ENCODE measurements around the gene CCDC13. TPM values are rescaled to one million over a fixed set of nuclear protein-coding genes. Genes with fewer than 3 reads are reported as not detected.

The CCDC13 gene
- total RNA-seq, 1 experiment from 2014 or later, result 2.3 TPM

DNA sequence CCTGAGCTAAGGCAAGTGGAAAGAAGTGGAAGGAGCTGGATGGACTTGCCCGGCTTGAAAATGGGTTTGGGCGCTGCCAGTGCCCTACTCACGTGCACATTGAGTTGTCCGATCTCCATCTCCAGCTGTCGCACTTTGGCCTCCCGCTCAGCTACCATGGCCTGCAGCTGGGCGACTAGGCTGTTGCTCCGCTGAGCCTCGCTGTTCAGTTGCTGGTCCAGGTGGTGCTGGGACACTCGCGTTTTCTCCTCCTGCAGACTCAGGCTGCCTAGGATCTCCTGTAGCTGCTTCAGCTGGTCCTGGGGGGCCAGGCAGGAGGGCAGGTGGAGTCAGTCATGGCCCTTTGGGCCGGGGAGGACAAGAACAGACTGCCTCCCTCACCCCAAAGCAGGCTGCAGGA, 37.4 kb downstream of the CCDC13 start:
- Histone ChIP-seq H3K9me3 (ENCODE audit: control insufficient read depth in 1 of 2, insufficient read depth in 1 of 2, low read depth in 1 of 2, low read length in 2 of 2) (no peaks in the 10 kb centered on the region), H3K79me2 (ENCODE audit: insufficient read depth, low read length) (no peaks in the 10 kb centered on the region), H3K4me1 (ENCODE audit: control insufficient read depth in 1 of 2, insufficient read depth in 2 of 2, low read length in 2 of 2) (no peaks in the 10 kb centered on the region), H4K20me1 (ENCODE audit: insufficient read depth) (no peaks in the 10 kb centered on the region), H3K27me3 (ENCODE audit: insufficient read depth, low read length) (no peaks in the 10 kb centered on the region), H3K27ac (ENCODE audit: low read depth, low read length) (no peak overlapping the region), H3K4me2 (ENCODE audit: low read length) (no peak overlapping the region), H3K9ac (ENCODE audit: low read length) (no peak overlapping the region), H3K4me3 (replicated peaks in 1 of 2; ENCODE audit: low read depth in 1 of 2, low read length in 2 of 2) (no peak overlapping the region), H3K36me3 (ENCODE audit: control insufficient read depth in 1 of 2, insufficient read depth in 2 of 2, low read length in 2 of 2) (no peaks in the 10 kb centered on the region), H3K9me2 (ENCODE audit: insufficient read depth) (no peaks in the 10 kb centered on the region), H2AFZ (ENCODE audit: low read depth, low read length, poor library complexity, severe bottlenecking) (no peak overlapping the region)
- BruUV-seq (replicated peaks), result no TSS peak
- POLR2A ChIA-PET, result no interaction called here
- intact Hi-C loops (cut with micrococcal nuclease), result no loop called here
- RAD21 ChIA-PET (ENCODE audit: low non-redundant PET in 1 of 2, low total read pairs in 2 of 2, uncharacterized antibody in 2 of 2, unreplicated experiment in 2 of 2), result no interaction called here
- TF ChIP-seq, protein P1, sequence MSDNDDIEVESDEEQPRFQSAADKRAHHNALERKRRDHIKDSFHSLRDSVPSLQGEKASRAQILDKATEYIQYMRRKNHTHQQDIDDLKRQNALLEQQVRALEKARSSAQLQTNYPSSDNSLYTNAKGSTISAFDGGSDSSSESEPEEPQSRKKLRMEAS (IDR thresholded peaks at IDR 0.05), result no peak
- TF ChIP-seq POLR2A (IDR thresholded peaks at IDR 0.05; ENCODE audit: borderline replicate concordance, extremely low read depth, insufficient read depth, insufficient read length) (no peak), RAD21 (IDR thresholded peaks at IDR 0.05; ENCODE audit: low read depth) (no peak), ZNF274 (IDR thresholded peaks at IDR 0.05; ENCODE audit: low read depth, low read length) (no peak), EZH2 (IDR thresholded peaks at IDR 0.05) (no peak), ZFX (IDR thresholded peaks at IDR 0.05) (no peak)
- TF ChIP-seq, protein P2, sequence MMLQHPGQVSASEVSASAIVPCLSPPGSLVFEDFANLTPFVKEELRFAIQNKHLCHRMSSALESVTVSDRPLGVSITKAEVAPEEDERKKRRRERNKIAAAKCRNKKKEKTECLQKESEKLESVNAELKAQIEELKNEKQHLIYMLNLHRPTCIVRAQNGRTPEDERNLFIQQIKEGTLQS (IDR thresholded peaks at IDR 0.05), result no peak
- TF ChIP-seq, protein P3, sequence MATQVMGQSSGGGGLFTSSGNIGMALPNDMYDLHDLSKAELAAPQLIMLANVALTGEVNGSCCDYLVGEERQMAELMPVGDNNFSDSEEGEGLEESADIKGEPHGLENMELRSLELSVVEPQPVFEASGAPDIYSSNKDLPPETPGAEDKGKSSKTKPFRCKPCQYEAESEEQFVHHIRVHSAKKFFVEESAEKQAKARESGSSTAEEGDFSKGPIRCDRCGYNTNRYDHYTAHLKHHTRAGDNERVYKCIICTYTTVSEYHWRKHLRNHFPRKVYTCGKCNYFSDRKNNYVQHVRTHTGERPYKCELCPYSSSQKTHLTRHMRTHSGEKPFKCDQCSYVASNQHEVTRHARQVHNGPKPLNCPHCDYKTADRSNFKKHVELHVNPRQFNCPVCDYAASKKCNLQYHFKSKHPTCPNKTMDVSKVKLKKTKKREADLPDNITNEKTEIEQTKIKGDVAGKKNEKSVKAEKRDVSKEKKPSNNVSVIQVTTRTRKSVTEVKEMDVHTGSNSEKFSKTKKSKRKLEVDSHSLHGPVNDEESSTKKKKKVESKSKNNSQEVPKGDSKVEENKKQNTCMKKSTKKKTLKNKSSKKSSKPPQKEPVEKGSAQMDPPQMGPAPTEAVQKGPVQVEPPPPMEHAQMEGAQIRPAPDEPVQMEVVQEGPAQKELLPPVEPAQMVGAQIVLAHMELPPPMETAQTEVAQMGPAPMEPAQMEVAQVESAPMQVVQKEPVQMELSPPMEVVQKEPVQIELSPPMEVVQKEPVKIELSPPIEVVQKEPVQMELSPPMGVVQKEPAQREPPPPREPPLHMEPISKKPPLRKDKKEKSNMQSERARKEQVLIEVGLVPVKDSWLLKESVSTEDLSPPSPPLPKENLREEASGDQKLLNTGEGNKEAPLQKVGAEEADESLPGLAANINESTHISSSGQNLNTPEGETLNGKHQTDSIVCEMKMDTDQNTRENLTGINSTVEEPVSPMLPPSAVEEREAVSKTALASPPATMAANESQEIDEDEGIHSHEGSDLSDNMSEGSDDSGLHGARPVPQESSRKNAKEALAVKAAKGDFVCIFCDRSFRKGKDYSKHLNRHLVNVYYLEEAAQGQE (IDR thresholded peaks at IDR 0.05; ENCODE audit: low read depth), result no peak
- TF ChIP-seq, protein P4, sequence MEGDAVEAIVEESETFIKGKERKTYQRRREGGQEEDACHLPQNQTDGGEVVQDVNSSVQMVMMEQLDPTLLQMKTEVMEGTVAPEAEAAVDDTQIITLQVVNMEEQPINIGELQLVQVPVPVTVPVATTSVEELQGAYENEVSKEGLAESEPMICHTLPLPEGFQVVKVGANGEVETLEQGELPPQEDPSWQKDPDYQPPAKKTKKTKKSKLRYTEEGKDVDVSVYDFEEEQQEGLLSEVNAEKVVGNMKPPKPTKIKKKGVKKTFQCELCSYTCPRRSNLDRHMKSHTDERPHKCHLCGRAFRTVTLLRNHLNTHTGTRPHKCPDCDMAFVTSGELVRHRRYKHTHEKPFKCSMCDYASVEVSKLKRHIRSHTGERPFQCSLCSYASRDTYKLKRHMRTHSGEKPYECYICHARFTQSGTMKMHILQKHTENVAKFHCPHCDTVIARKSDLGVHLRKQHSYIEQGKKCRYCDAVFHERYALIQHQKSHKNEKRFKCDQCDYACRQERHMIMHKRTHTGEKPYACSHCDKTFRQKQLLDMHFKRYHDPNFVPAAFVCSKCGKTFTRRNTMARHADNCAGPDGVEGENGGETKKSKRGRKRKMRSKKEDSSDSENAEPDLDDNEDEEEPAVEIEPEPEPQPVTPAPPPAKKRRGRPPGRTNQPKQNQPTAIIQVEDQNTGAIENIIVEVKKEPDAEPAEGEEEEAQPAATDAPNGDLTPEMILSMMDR (IDR thresholded peaks at IDR 0.05 in 2 of 3, conservative IDR thresholded peaks at IDR 0.05 in 1 of 3; ENCODE audit: borderline replicate concordance in 1 of 3, insufficient read depth in 1 of 3, low read depth in 2 of 3, low read length in 2 of 3), result no peak
- CTCF ChIA-PET, result interaction anchor here (1.2 kb wide), 1 partner anchor 9 kb away, joined by 5 read pairs; no protein-coding TSS in a partner anchor
- no peak for ATAC-seq
- no peak for DNase-seq (ENCODE audit: low read depth, low spot score)

Data from HCT116 (cell line).